SK-N-SH treated with all-trans-retinoic acid at 6 μM for 48 hours (cell line): ENCODE results near the gene TOX2.

Source experiments
- ATAC-seq: fragments of 200-7000 bp; cut with Tn5 transposase; 3 replicates; pipeline ENCODE4 v1.9.1; 2020; ENCODE audit warnings: mild to moderate bottlenecking, moderate library complexity
- BACH2 ChIP-seq: fragments of 250-450 bp; sonication (Bioruptor Pico); IDR thresholded peaks from 2 replicates; pipeline ENCODE4 v1.9.0; 2021; ENCODE audit warnings: mild to moderate bottlenecking, borderline replicate concordance
- CREB5 ChIP-seq: fragments of 250-450 bp; sonication (Bioruptor Pico); IDR thresholded peaks from 2 replicates; pipeline ENCODE4 v1.5.1; 2020; ENCODE audit warnings: low read depth, mild to moderate bottlenecking, moderate library complexity
- CSDC2 ChIP-seq: fragments of 250-450 bp; sonication (Bioruptor Pico); IDR thresholded peaks from 2 replicates; pipeline ENCODE4 v1.5.0; 2020; ENCODE audit warnings: mild to moderate bottlenecking, moderate library complexity
- ESRRG ChIP-seq: fragments of 250-450 bp; sonication (Bioruptor Pico); IDR thresholded peaks from 2 replicates; pipeline ENCODE4 v1.6.1; 2021; ENCODE audit warnings: mild to moderate bottlenecking
- GLIS3 ChIP-seq: fragments of 250-450 bp; sonication (Bioruptor Pico); IDR thresholded peaks from 2 replicates; pipeline ENCODE4 v1.5.0; 2020; ENCODE audit warnings: mild to moderate bottlenecking, moderate library complexity
- ISL1 ChIP-seq: fragments of 250-450 bp; sonication (Bioruptor Pico); IDR thresholded peaks from 2 replicates; pipeline ENCODE4 v2.1.2; 2022; ENCODE audit warnings: mild to moderate bottlenecking, moderate library complexity
- OSR1 ChIP-seq: fragments of 250-450 bp; sonication (Bioruptor Pico); IDR thresholded peaks from 2 replicates; pipeline ENCODE4 v1.8.0; 2022; ENCODE audit warnings: moderate library complexity, mild to moderate bottlenecking, inconsistent platforms
- POU6F1 ChIP-seq: fragments of 250-450 bp; sonication (Bioruptor Pico); IDR thresholded peaks from 2 replicates; pipeline ENCODE4 v1.8.0; 2021; ENCODE audit warnings: low read depth, mild to moderate bottlenecking, moderate library complexity, borderline replicate concordance
- SNAI2 ChIP-seq: fragments of 250-450 bp; sonication (Bioruptor Pico); IDR thresholded peaks from 2 replicates; pipeline ENCODE4 v1.5.0; 2020; ENCODE audit warnings: mild to moderate bottlenecking, moderate library complexity
- TCF4 ChIP-seq: fragments of 250-450 bp; sonication (Bioruptor Pico); IDR thresholded peaks from 2 replicates; pipeline ENCODE4 v1.8.0; 2021; ENCODE audit warnings: mild to moderate bottlenecking, moderate library complexity, borderline replicate concordance
- TOX ChIP-seq: fragments of 250-450 bp; sonication (Bioruptor Pico); IDR thresholded peaks from 2 replicates; pipeline ENCODE4 v1.8.0; 2021; ENCODE audit warnings: mild to moderate bottlenecking, moderate library complexity, borderline replicate concordance
- TSHZ2 ChIP-seq: fragments of 250-450 bp; sonication (Bioruptor Pico); IDR thresholded peaks from 2 replicates; pipeline ENCODE4 v1.5.0; 2020; ENCODE audit warnings: mild to moderate bottlenecking, moderate library complexity
- ZC3H10 ChIP-seq: fragments of 250-450 bp; sonication (Bioruptor Pico); IDR thresholded peaks from 2 replicates; pipeline ENCODE4 v1.5.1; 2021; ENCODE audit warnings: mild to moderate bottlenecking, moderate library complexity
- ZFP3 ChIP-seq: fragments of 250-450 bp; sonication (Bioruptor Pico); IDR thresholded peaks from 2 replicates; pipeline ENCODE4 v1.5.0; 2020; ENCODE audit warnings: mild to moderate bottlenecking, moderate library complexity
- ZFP30 ChIP-seq: fragments of 450-650 bp; formaldehyde crosslinking; IDR thresholded peaks from 2 replicates; pipeline ENCODE4 v1.5.0; 2022; ENCODE audit warnings: mild to moderate bottlenecking, moderate library complexity
- ZNF565 ChIP-seq: fragments of 450-650 bp; formaldehyde crosslinking; conservative IDR thresholded peaks from 2 replicates; pipeline ENCODE4 v1.5.0; 2020; ENCODE audit warnings: low read depth, mild to moderate bottlenecking, moderate library complexity
- ZNF70 ChIP-seq: fragments of 450-650 bp; formaldehyde crosslinking; IDR thresholded peaks from 2 replicates; pipeline ENCODE4 v1.5.0; 2020; ENCODE audit warnings: mild to moderate bottlenecking, moderate library complexity
- TF ChIP-seq, protein P1 (sequence below): fragments of 250-450 bp; sonication (Bioruptor Pico); IDR thresholded peaks from 2 replicates; pipeline ENCODE4 v1.5.1; 2021; ENCODE audit warnings: mild to moderate bottlenecking, moderate library complexity
- TF ChIP-seq, protein P2 (sequence below): fragments of 250-450 bp; sonication (Bioruptor Pico); IDR thresholded peaks from 2 replicates; pipeline ENCODE4 v1.8.0; 2020; ENCODE audit warnings: mild to moderate bottlenecking, moderate library complexity, borderline replicate concordance

The TOX2 gene

DNA sequence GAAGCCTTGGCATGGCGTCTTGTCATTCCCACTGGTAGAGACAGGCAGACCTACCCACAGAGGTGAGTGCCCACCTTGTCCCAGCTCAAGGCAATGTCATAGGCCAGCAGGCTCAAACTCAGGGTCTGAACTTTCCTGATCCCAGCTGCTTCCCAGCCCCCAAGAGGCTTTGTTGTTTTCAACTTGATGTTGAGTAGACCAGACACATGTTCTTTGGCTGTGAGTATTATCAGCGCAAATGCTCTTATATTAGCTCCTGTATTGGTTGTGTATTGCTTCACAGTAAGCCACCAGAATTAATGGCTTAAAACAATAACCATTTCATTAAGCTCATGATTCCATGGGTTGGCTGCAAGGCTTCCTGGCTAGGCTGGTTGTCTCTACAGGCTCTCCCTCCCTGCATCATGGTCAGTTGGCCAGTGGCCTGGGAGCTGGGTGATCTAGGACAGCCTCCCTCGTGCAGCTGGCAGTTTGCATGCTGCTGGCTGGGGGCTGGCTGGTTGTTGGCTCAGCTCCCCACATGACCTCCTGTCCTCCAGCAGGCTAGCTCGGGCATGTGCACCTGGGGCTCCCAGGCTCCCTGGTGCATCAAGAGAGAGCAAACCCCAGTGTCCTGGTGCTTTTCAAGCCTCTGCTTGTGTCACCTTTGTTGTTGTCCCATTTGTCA, 21.6 kb downstream of the TOX2 start:
- peak; percentile 11; the same call in 2 of the 3 replicates for ATAC-seq
- TF ChIP-seq ISL1 (CRISPR knock-in tag) = no peak
- no peak for TF ChIP-seq ZFP3 (CRISPR knock-in tag)
- TF ChIP-seq ZNF565 (CRISPR knock-in tag) = no peak
- TF ChIP-seq TSHZ2 = no peak
- TF ChIP-seq BACH2 (CRISPR knock-in tag) = no peak
- TF ChIP-seq SNAI2 (CRISPR knock-in tag) = no peak
- TF ChIP-seq ZNF70 (CRISPR knock-in tag) = no peak
- no peak for TF ChIP-seq GLIS3 (CRISPR knock-in tag)
- no peak for TF ChIP-seq CSDC2 (CRISPR knock-in tag)
- TF ChIP-seq OSR1 = no peak
- no peak for TF ChIP-seq CREB5 (CRISPR knock-in tag)
- no peak for TF ChIP-seq TCF4 (CRISPR knock-in tag)
- no peak for TF ChIP-seq POU6F1 (CRISPR knock-in tag)
- no peak for TF ChIP-seq ZC3H10 (CRISPR knock-in tag)

DNA sequence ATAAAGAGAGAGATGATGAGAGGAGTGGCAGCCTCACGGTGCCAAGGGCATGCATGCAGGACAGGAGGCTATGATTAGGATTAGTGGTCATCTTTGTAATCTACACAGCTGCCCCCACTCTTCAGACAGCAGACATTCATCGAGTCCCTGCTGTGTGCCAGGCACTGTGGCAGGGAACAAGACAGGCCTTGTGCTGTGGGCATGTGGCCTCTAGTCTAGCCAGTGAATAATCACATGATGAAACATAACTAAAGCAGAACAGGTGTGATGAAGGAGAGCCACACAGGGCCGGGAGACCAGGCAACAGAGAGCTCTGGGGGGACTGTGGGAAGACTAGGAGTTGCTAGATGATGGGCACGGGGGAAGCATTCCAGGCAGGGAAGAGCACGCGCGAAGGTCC, 22.2 kb downstream of the TOX2 start:
- TF ChIP-seq ZFP30 (CRISPR knock-in tag) (no peak), ESRRG (no peak), ISL1 (CRISPR knock-in tag) (no peak), BACH2 (CRISPR knock-in tag) (no peak), SNAI2 (CRISPR knock-in tag) (no peak), TOX (CRISPR knock-in tag) (no peak), ZNF565 (CRISPR knock-in tag) (no peak), ZNF70 (CRISPR knock-in tag) (no peak), CREB5 (CRISPR knock-in tag) (no peak), TCF4 (CRISPR knock-in tag) (no peak), GLIS3 (CRISPR knock-in tag) (no peak)
- TF ChIP-seq, protein P1, sequence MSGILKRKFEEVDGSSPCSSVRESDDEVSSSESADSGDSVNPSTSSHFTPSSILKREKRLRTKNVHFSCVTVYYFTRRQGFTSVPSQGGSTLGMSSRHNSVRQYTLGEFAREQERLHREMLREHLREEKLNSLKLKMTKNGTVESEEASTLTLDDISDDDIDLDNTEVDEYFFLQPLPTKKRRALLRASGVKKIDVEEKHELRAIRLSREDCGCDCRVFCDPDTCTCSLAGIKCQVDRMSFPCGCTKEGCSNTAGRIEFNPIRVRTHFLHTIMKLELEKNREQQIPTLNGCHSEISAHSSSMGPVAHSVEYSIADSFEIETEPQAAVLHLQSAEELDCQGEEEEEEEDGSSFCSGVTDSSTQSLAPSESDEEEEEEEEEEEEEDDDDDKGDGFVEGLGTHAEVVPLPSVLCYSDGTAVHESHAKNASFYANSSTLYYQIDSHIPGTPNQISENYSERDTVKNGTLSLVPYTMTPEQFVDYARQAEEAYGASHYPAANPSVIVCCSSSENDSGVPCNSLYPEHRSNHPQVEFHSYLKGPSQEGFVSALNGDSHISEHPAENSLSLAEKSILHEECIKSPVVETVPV (CRISPR knock-in tag) = no peak
- TF ChIP-seq, protein P2, sequence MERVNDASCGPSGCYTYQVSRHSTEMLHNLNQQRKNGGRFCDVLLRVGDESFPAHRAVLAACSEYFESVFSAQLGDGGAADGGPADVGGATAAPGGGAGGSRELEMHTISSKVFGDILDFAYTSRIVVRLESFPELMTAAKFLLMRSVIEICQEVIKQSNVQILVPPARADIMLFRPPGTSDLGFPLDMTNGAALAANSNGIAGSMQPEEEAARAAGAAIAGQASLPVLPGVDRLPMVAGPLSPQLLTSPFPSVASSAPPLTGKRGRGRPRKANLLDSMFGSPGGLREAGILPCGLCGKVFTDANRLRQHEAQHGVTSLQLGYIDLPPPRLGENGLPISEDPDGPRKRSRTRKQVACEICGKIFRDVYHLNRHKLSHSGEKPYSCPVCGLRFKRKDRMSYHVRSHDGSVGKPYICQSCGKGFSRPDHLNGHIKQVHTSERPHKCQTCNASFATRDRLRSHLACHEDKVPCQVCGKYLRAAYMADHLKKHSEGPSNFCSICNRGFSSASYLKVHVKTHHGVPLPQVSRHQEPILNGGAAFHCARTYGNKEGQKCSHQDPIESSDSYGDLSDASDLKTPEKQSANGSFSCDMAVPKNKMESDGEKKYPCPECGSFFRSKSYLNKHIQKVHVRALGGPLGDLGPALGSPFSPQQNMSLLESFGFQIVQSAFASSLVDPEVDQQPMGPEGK (CRISPR knock-in tag) = no peak
- no peak for ATAC-seq
